ENCODE data around the gene PLA2G2C.

The PLA2G2C gene

DNA sequence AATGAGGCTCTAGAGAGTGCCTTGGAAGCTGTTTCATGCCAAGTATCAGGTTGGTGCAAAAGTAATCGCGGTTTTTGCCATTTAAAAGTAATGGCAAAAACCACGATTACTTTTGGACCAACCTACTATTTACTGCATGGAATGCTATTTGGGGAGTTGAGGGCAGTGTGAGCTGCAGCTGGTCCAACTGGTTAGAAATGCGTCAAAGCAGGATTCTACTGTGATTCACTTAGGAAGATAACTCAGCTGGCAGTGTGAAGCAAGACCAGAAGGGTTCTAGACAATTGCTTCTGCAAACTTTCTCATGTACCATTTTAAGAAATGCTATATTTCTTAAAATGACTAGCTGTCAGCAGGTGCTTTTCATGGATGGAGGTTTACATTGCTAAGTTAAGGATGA lies 21.2 kb upstream of the PLA2G2C start:
- DNase-seq (ENCODE audit: low read depth) = no peak

DNA sequence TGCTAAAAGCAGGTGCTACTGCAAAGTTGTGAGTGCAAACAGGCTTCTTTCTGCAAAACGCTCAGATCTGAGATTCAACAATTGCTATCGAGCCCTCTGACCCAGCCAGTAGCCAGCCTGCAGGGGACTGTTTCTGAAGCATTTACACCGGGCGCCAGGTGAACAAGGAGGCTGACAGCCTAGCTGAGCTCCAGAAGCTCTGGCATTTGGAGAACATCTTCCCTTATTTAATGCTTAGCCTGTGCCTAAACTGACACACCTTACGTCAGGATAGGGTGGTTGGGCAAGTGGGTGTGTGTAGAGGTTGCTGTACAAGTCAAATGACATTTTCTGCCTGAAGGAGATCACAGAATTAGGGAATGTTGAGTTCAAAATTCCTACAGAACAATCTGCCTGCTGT lies 15.8 kb upstream of the PLA2G2C start:
- no peak for DNase-seq (ENCODE audit: low read depth)

DNA sequence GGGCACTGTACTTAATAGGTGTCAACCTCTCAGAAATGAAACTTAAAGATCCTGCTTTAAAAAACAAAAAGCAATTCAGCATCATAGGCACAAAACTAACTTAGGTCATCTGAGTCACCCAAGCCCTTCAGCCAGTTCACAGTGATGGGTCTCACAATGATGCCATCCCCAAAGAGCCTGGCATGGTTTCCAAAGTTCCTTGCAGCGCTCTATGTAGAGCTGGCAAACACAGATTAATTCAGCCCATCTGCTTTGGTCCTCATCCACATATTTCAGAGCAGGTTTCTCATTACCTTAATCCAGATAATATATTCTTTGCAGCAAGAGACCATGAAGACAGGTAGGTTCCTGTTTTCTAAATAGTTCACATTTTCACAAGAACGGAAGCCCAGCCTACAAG lies 14.6 kb upstream of the PLA2G2C start:
- no peak for DNase-seq (ENCODE audit: low read depth)

DNA sequence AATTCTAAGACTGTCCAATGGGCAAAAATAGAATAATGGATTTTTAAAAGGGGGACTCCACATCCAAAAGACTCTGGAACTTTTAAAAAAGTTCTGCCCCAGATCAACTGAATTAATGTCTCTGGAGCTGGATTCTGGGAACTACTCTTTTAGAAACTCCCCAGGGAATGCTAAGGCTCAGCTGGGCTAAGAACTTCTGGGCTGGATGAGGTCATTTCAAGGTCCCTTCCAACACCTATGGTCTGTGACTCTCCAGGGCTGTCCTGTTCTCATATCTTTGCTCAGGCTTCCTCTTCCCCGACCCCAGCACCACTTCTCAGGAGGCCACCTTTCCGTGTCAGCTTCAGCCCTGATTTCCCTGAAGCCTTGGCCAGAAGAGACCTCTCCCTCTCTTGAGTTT lies 13.5 kb upstream of the PLA2G2C start:
- no peak for DNase-seq (ENCODE audit: low read depth)

DNA sequence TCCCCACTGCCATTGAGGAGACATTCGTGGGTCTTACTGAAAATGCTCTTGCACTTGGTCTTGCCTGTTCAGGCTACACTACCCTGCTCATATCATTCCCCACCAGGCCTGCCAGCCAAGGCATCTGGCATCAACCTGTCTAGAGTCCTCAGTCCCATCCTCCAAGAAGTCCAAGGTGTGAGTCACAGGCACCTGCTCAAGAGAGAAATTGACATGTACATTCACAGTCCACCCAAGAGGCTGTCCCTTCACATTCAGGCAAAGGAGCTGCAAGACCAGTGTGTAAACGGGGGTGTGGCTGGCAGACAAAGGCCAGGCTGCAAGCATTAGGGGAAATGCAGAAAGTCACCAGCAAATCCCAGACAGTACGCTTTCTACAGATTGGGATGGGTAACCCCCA lies 13.1 kb upstream of the PLA2G2C start:
- no peak for DNase-seq (ENCODE audit: low read depth)

DNA sequence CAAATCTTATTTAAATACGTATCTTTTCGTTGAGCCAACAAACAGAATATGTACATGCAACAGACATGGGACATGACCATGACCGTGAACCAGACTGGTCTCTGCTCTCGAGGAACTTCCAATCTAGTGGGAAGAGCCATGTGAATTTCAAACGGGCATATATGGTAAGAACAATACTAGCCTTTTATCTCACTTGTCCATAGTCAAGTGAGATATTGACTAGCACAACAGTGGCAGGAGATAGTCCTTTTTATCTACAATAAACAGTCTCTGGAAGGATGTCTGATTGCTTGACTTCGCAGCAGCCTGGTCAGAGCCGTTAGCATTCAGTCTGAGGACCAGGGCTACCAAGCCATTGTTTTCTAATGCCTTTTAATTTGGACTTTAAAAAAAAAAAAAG lies 12.6 kb upstream of the PLA2G2C start:
- DNase-seq (ENCODE audit: low read depth) = no peak

DNA sequence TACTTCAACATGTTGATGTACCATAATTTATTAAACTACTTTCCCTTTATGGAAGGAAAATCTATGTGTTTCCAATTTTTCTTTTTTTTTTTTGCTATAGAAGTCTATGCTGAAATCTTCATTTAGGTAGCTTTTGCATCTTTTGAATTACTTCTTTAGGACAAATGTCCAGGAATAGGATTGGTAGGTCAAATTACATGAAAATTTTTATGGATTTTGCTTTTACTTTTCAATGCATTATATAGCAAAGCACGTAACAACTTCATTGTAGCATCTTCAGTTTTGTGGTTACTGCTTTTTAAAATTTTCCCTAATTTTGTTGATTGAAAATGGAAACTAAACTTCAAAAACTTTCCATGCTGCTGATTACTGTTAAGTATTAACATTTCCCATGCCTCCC lies 12.0 kb upstream of the PLA2G2C start:
- no peak for DNase-seq (ENCODE audit: low read depth)

DNA sequence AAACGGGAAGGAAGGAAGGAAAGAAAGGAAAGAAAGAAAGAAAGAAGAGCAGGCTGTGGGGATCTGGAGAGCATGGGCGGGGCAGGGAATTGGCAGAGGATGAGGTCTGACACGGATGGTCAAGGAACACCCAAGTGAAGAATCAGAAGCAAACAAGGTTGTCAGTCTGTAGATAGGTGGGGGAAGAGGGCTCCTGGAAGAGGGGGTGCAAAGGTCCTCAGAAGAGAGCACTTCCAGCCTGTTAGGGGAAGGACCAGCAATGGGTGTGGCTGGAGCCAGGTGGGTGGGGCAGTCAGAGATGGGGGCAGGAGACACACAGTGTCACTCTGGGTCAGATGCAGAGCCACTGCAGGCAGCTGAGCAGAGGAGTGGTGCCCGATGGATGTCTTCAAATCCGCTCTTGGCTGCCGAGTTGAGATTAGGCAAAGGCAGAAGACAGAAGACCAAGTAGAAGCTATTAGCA lies 11.0 kb upstream of the PLA2G2C start:
- no peak for DNase-seq (ENCODE audit: low read depth)

DNA sequence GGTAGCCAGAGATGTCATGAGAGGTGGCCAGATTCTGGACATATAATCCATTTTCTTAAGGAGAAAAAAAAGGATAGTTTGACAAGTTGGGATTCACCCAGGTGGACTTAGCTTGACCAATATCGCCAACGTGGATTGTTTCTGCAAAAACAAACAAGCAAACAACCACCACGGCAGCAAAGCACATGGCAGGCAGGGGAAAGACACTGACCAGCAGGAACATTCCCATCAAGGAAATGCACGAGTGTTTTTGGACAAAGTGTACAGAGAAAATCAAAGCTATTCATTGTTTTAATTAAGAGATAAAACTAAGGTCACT lies 9.1 kb upstream of the PLA2G2C start:
- DNase-seq (ENCODE audit: low read depth) = no peak

DNA sequence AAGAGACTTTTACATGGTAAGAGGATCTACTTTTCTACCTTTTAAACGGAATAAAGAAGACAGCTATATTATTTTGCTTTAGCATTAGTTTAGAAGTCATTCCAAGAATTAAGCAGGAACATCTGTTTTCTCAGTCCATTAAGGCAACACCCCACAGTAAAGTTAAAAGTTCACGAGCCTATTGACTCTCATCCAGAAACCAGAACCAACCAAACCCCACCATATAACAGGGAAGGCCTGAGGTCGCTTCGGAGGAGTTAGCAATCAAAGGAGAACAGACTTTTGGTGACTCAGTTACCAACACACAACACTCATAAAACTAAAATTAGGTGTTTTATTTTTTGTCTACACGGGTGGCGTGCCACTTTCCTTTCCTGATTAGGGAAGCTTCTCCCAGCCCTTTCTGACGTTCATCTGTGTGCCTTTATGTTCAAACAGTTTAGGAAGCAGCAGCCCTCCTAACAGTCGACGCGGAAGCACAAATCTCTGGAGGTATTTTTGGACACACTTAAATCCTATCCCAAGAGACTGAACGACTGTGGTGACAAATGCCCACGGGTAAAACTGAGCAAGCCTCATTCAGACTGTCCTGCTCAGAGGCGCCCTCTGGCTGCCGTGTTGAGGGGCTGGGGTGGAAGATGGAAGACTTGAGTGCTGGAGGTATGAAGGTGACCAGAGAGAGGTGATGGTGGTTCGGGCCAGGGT lies 8.6 kb upstream of the PLA2G2C start:
- peak; percentile 43 for DNase-seq (ENCODE audit: low read depth)

DNA sequence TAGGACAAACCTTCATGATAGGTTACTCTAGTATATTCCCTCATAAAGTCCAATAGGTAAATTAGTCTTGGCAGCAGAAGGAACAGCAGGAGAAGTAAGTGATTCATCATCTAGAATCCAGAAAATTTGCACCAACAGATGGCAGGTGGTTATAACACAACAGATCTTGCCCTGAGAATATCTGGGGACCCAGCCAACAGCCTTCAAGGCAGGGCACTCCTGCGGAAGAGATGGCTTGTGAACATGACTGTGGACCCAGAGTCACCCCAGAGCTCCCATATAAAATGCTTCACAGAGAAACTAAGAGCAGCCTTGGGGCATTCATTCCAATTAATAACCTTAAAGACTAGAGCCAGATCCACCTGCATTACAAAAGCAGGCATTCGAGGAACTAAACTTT lies 7.9 kb upstream of the PLA2G2C start:
- no peak for DNase-seq (ENCODE audit: low read depth)

DNA sequence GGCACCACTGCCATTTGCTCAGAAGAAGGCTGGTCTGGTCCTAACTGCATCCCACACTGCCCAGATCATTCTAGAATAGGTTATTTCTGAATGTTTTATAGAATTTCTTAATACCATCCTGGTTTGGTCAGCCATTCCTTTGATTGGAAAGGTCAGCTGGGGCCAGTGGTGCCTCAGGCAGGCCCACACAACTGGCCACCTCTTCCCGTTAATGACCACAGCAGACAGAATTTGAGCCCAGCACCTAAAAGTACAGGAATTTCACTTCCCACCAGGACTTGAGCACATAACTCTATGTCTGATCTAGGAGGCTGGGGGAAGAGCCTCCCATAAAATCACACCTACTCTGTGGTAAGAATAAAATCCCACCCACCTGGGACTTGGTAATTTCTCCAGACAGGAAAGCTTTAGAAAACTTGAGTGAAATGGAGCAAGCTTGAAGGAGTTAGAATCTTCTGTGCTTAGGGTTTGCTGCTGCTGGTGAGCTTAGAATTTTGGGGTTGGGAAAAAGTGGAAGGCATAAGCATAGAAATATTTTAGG lies 6.6 kb upstream of the PLA2G2C start:
- no peak for DNase-seq (ENCODE audit: low read depth)

DNA sequence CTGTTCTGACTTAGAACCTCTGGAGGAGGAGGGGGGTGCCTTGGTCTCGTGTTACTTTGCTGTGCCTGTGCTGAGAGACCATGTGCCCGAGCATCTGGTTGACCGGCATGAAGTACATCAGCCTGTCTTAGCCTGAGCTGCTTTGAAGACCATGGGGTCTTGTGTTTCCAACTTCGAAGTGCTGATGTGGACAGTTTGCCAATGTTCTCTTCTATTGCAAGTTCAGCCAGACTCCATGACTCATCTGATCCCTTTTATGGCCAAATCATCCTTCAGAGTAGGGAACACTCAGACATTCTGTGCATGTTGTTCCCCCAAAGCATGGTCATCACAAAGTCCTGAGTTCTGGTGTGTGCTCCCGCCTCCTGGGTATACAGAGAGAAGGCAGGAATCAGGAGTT lies 6.0 kb upstream of the PLA2G2C start:
- no peak for DNase-seq (ENCODE audit: low read depth)

DNA sequence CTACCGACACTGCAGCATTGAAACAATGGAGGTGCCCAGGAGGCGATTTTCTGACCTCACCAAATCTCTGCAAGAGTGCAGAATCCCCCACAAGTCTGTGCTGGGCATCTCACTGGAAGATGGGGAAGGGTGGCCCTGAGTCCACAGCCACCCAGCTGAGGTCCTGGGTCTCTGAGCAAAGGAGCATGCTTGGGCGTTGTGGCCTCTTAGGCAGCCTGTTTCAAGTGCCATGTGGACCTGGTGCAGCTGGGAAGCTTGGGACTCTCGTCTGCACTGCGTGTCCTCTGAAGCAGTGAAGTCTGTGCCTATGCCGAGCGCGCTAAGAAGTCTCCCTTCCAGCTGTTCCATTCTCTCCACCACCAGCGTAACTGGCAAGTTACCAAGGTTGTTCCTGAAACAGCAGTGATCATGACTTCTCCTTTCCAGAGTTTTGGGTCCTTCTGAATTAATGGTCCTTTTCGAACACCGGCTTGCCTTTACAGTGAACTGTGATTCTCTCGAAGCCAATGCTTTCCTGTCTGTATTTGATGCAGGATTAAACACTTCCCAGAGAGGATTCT lies 5.0 kb upstream of the PLA2G2C start:
- no peak for DNase-seq (ENCODE audit: low read depth)

DNA sequence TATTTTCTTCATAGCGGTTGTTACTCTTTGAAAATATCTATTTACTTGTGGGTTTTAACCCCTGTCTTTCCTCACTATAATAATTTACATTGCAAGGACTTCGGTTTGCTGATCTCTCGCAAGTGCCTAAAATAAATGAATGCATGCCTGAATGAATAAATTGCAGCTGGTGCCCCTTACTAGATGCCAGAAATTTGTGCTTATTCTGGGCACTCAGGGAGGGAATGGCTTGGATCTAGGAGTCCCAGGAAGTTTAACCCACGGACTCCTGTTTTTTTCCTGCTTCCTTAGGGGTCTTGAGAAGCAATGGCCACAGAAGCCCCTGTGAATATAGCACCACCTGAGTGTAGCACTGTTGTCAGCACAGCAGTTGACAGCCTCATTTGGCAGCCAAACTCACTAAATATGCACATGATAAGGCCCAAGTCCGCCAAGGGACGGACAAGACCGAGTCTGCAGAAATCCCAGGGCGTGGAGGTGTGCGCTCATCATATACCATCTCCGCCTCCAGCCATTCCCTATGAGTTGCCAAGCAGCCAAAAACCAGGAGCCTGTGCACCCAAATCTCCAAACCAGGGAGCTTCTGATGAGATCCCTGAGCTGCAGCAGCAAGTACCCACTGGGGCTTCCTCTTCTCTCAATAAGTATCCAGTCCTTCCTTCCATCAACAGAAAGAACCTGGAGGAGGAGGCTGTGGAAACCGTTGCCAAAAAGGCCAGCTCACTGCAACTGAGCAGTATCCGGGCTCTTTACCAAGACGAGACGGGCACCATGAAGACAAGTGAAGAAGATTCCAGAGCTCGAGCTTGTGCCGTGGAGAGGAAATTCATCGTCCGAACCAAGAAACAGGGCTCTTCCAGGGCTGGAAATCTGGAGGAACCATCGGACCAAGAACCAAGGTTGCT lies 4.2 kb upstream of the PLA2G2C start:
- no peak for DNase-seq (ENCODE audit: low read depth)

DNA sequence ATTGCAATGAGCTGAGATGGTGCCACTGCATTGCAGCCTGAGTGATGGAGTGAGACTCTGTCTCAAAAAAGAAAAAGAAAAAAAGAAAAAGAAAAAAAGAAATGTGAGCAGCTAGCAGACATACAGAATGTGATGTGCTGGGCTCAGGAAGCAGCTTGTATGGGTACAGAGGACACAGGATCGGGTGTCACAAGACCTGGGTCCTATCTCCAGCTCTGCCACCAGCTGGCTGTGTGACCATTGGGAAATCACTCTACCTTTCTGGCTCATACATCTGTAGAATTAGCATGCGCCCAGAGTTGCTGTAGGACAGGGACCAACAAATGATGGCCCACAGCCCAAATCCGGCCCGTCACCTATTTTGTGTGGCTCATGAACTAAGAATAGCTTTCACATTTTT lies 3.3 kb upstream of the PLA2G2C start:
- DNase-seq (ENCODE audit: low read depth) = no peak

DNA sequence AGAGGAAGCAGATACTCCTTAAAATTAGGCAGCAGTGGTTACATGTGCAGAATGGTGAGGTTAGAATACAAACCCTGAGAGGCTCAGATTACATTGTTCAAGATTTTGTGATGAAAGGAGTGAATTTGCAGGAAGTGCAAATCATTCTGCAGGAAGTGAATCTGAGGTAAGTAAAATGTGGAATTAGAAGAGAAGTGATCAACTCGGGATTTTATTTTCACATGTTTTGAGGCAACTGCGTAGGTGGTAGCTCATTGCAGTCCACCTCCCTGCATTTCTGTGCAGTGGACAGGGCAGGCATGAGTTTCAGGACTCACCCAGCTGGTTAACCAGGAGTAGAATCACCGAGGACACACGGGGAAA lies 2.1 kb upstream of the PLA2G2C start:
- no peak for DNase-seq (ENCODE audit: low read depth)

DNA sequence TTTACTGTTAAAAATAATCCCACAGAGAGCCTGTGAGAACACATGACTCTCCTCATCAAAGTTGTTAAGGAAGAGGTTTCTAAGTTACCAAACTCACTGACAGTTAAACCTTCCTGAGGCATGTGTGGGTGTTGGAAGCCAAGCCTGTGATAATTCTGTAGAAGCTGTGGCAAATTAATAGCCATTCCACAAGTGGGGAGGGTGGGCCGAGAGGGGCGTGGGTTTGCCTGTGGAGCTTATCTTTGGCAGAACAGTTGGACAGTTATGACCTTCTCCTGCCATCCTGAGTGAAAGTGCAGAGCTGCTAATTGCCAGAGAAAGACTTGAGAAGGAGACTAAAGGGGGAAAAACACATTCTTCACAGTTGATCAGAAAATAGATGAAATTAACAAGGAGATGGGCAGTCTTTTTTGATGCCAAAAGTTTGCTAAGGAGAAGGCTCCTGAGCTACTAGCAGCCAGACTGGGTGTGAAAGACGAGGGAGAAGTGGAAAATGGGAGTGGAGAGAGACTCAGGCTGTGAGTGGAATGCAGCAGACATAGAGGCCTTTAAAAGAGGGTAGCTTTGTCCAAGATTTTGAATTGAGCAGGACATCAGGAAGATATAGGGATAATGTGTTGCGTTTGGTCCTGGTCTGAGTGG lies 1.6 kb upstream of the PLA2G2C start:
- DNase-seq (ENCODE audit: low read depth) = no peak

DNA sequence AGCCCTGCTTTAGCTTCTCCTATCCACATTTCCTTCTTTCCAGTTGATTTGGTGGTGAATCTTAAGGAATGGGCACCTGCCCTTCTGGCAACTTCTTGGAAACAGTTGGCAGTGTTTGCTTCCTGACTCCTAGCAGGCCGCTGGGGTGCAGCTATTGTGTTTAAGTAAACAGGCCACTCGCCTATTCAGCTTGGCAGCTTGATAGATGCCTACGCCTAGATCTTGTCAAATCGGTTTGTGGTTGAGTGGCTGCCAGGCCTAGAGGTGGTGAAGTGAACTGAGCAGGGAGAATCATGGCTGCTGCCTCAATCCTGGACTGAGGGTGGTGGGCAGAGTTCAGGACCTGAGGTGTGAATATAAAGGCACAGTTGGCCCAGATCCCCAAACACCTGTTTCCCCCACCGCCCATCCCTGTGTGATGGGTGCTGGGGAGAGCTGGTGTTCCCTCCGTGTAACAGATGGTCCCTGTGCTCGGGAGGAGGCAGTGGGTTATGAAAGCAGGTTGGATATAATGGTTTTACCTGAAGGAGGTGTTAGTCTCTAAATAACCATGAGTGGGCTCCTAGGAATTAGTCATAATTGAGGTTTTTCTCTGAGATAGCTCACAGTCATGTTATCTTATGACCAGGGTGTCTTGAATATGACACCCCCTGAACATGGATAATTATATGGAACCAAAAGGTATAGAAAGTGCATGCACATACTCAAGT lies 940 bp upstream of the PLA2G2C start:
- no peak for DNase-seq (ENCODE audit: low read depth)

DNA sequence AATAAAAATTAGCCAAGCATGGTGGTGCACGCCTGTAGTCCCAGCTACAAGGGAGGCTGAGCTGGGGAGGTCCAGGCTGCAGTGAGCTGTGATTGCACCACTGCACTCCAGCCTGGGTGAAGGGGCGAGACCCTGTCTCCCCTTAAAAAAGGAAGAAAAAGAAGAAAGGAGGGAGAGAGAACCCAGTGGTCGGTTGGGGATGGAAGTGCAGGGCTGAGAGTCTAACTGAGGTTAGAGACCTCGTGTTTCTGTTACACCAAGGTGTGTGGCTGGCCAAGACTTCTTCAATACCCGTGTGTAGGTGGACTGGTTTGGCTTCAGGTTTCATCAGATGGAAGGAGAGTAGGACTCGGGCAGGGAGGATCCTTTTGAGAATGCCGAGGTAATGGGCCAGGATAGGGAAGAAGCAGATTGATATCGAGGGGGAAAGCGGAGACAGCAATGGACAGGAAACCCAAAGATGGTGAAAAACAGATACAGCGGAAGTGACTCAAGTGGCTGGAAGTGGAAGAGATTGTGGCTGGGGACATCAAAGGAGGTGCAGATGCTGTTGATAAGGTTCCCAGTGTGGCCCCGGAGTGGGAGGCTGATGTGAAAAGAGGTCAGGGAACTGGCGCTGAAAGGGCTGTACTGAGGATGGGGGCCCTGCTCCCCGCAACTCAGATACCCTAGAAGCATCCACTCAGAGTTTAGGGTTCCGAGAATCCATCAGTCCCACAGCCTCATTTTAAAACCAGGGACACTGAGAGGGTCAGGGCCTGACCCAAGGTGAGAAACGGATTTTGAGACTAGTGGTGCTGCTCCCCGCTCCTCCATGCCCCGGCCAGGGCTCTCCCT lies 1.1 kb downstream of the PLA2G2C start:
- DNase-seq (ENCODE audit: low read depth) = peak; percentile 27

DNA sequence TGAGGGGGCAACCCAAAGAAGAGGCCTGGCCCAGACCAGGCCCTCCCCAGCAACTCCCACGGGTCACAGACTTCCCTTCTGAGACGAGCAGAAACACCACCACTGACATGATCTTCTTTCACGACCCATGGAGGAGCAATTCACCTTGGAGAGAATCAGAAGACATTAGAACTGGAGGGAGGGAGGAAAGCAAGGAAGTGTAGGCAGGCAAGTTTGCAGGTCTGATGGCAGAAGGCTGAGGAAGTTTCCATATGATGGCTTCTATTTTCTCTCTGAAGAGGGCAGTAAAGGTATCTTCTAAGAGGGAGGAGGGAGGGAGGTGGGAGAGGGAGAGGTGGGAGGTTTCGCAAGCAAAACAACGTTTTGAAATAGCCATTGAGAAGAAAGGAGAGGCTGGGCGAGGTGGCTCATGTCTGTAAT lies 1.8 kb downstream of the PLA2G2C start:
- DNase-seq (ENCODE audit: low read depth) = no peak
